Rectal smooth muscle tissue (tissue), 1 donor: ENCODE data around the gene DMAC1.

Experiments
- H3K27ac ChIP-seq: one replicate; pipeline ENCODE4 v1.7.0; 2013; ENCODE audit warnings: low read depth, low read length, inconsistent platforms
- H3K27me3 ChIP-seq: one replicate; pipeline ENCODE4 v1.7.0; 2013; ENCODE audit warnings: low read length; ENCODE audit not compliant: control insufficient read depth, insufficient read depth
- H3K36me3 ChIP-seq: one replicate; pipeline ENCODE4 v1.7.0; 2013; ENCODE audit warnings: low read length; ENCODE audit not compliant: control insufficient read depth, insufficient read depth
- H3K4me1 ChIP-seq: one replicate; pipeline ENCODE4 v1.7.0; 2013; ENCODE audit warnings: low read length; ENCODE audit not compliant: control insufficient read depth, insufficient read depth
- H3K4me3 ChIP-seq: one replicate; pipeline ENCODE4 v1.7.0; 2013; ENCODE audit warnings: low read length
- H3K9ac ChIP-seq: one replicate; pipeline ENCODE4 v1.7.0; 2013; ENCODE audit warnings: low read length

DMAC1 gene, protein sequence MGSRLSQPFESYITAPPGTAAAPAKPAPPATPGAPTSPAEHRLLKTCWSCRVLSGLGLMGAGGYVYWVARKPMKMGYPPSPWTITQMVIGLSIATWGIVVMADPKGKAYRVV

DNA sequence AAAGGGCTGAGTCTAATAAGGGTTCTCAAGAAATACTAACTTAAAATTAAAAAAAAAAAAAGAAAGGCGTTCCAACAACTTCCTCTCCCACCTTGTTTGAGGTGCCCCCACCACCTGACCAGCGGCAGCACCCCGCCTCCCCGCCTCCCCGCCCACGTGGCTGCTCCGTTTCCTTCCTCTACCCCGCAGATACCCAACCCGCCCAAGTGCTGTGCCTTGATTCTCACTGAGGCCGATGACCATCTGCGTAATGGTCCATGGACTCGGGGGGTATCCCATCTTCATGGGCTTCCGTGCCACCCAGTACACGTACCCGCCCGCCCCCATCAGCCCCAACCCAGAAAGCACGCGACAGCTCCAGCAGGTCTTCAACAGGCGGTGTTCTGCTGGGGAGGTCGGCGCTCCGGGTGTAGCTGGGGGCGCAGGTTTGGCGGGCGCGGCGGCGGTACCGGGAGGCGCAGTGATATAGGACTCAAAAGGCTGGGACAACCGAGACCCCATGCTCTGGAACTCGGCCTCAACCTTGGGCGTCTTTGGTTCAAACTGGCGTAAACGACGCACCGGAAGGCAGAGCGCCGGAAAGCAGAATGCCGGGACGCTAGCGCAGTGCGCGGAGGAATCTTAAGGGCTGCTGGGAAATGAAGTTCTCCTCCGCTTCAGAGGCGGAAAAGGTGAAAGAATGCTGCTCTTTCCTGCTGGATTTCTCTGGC lies at the start of gene DMAC1:
TSS of gene DMAC1 (minus strand) at position 545 of the 710 bp plus-strand sequence. CDS start at position 501, 44 bp downstream.
- H3K9ac ChIP-seq, result peak within 1 kb of the TSS; percentile 82
- H3K4me1 ChIP-seq, result peaks cover 8% of the 10 kb centered on the region
- peak within 1 kb of the TSS; percentile 81 for H3K4me3 ChIP-seq
- H3K27ac ChIP-seq, result peak within 1 kb of the TSS; percentile 81
- H3K36me3 ChIP-seq, result peaks cover 3% of the 10 kb centered on the region
- H3K27me3 ChIP-seq, result no peaks in the 10 kb centered on the region

- H3K36me3 ChIP-seq, result no peaks in the 10 kb centered on the region
- no peak overlapping the region for H3K9ac ChIP-seq
- no peak overlapping the region for H3K27ac ChIP-seq
- no peak overlapping the region for H3K4me3 ChIP-seq
- no peaks in the 10 kb centered on the region for H3K4me1 ChIP-seq
- H3K27me3 ChIP-seq, result no peaks in the 10 kb centered on the region
Observed at GRCh38 chr9:7849362-7849761, 49.8 kb upstream of the DMAC1 start.

DNA sequence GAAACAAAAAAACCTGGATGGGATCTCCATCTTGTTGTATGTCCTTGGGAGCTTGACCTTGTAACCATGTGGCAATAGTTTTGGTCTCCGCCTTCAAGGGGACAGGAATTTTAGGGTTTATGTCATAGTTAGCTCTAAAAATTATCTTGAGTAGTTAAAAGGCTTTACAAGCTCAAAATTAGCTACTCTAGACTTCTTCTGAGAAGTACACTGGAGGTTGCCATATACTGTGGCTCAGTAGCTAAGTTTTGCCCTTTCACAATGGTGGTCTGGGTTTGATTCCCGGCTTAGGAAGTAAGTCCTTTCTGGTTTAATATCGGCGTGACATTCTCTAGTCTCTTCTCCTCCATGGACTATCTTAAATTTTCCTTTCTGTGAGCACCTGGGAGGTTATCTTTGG lies 48.9 kb upstream of the DMAC1 start:
- no peak overlapping the region for H3K27ac ChIP-seq
- H3K4me1 ChIP-seq, result no peaks in the 10 kb centered on the region
- H3K36me3 ChIP-seq, result no peaks in the 10 kb centered on the region
- no peaks in the 10 kb centered on the region for H3K27me3 ChIP-seq
- no peak overlapping the region for H3K4me3 ChIP-seq
- H3K9ac ChIP-seq, result no peak overlapping the region

DNA sequence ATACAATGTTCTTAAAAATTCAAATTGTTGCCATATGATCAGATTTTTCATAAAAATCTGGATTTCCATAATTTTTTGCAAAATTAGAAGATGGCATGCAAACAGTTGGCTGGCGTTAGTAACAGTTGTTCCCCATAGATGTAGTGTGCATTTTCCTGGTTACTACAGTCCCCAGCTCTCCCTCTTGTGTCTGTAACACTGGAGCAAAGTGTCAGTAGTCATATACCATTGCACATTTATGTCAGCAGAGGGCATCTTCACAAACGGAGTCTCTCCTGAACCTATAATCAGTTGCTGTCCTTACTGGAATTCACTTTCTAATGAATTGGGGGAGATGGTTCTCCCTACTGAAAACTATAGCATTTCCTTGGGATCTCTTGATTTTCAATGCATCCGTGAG lies 44.7 kb upstream of the DMAC1 start:
- Histone ChIP-seq H3K4me1 (no peaks in the 10 kb centered on the region), H3K9ac (no peak overlapping the region), H3K4me3 (no peak overlapping the region), H3K27ac (no peak overlapping the region), H3K27me3 (no peaks in the 10 kb centered on the region), H3K36me3 (no peaks in the 10 kb centered on the region)

DNA sequence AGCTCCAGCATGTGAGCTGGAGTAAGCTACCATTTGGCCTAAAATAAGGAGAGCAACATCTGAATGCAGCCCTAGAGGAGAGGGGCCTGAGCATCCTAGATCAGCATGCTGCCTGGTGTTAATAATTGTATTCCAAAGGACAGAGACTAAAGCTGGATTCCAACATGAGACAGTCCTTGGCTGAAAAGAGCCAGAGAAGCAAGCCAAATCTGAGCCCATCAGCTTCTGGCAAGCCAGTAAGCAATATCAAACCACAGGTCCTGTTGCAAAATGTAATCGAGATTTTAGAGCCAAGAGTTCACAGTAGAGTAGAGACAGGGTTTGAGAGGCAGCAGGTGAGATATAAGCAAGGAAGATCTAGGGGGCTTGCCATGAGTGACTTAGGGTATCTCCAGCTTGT lies 42.3 kb upstream of the DMAC1 start:
- Histone ChIP-seq H3K27ac (no peak overlapping the region), H3K27me3 (no peaks in the 10 kb centered on the region), H3K36me3 (no peaks in the 10 kb centered on the region), H3K4me1 (no peaks in the 10 kb centered on the region), H3K9ac (no peak overlapping the region), H3K4me3 (no peak overlapping the region)

GRCh38 chr9:7834531-7834930 lies 35.0 kb upstream of the DMAC1 start:
- H3K27me3 ChIP-seq, result no peaks in the 10 kb centered on the region
- no peaks in the 10 kb centered on the region for H3K4me1 ChIP-seq
- H3K4me3 ChIP-seq, result no peak overlapping the region
- no peaks in the 10 kb centered on the region for H3K36me3 ChIP-seq
- no peak overlapping the region for H3K27ac ChIP-seq
- H3K9ac ChIP-seq, result no peak overlapping the region

GRCh38 chr9:7828334-7828733 lies 28.8 kb upstream of the DMAC1 start:
- Histone ChIP-seq H3K4me1 (no peaks in the 10 kb centered on the region), H3K4me3 (no peak overlapping the region), H3K9ac (no peak overlapping the region), H3K36me3 (no peaks in the 10 kb centered on the region), H3K27ac (no peak overlapping the region), H3K27me3 (no peaks in the 10 kb centered on the region)

GRCh38 chr9:7827792-7828191 lies 28.2 kb upstream of the DMAC1 start:
- Histone ChIP-seq H3K4me3 (no peak overlapping the region), H3K27ac (no peak overlapping the region), H3K36me3 (no peaks in the 10 kb centered on the region), H3K4me1 (no peaks in the 10 kb centered on the region), H3K27me3 (no peaks in the 10 kb centered on the region), H3K9ac (no peak overlapping the region)

GRCh38 chr9:7827056-7827455 lies 27.5 kb upstream of the DMAC1 start:
- H3K36me3 ChIP-seq, result no peaks in the 10 kb centered on the region
- no peak overlapping the region for H3K4me3 ChIP-seq
- H3K9ac ChIP-seq, result no peak overlapping the region
- no peak overlapping the region for H3K27ac ChIP-seq
- no peaks in the 10 kb centered on the region for H3K27me3 ChIP-seq
- H3K4me1 ChIP-seq, result no peaks in the 10 kb centered on the region

DNA sequence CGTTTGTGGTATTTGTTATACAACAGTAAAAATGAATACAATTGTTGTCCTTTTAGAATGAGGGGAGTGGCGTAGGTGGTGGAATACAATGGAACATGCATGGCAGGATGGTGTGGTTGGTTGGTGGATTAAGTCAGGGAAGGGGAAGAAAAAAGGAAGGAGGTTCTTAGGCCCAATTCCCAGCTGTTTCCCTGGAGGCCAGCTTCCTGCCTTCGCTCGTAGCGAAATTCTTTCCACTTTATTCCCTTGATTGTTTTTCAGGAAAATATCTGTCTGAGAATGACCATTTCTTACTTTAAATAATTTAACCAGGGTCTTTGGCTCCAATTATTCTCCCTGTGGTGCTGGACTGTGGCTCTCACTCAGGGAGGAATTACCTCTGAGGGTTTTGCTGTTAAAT lies 24.1 kb upstream of the DMAC1 start:
- Histone ChIP-seq H3K4me3 (no peak overlapping the region), H3K27me3 (no peaks in the 10 kb centered on the region), H3K27ac (no peak overlapping the region), H3K36me3 (no peaks in the 10 kb centered on the region), H3K9ac (no peak overlapping the region), H3K4me1 (no peaks in the 10 kb centered on the region)

- Histone ChIP-seq H3K4me1 (no peaks in the 10 kb centered on the region), H3K9ac (no peak overlapping the region), H3K27ac (no peak overlapping the region), H3K27me3 (no peaks in the 10 kb centered on the region), H3K36me3 (no peaks in the 10 kb centered on the region), H3K4me3 (no peak overlapping the region)
Observed at GRCh38 chr9:7819984-7820383, 20.4 kb upstream of the DMAC1 start.

- Histone ChIP-seq H3K27ac (no peak overlapping the region), H3K4me1 (no peaks in the 10 kb centered on the region), H3K36me3 (no peaks in the 10 kb centered on the region), H3K27me3 (no peaks in the 10 kb centered on the region), H3K4me3 (no peak overlapping the region), H3K9ac (no peak overlapping the region)
Observed at GRCh38 chr9:7816021-7816420, 16.4 kb upstream of the DMAC1 start.

- Histone ChIP-seq H3K27me3 (no peaks in the 10 kb centered on the region), H3K27ac (no peak overlapping the region)
Observed at GRCh38 chr9:7813030-7813429, 13.5 kb upstream of the DMAC1 start.

More at GRCh38 chr9:7813030-7813429, 13.5 kb upstream of the DMAC1 start:
- H3K4me1 ChIP-seq, result no peaks in the 10 kb centered on the region
- no peak overlapping the region for H3K9ac ChIP-seq
- H3K4me3 ChIP-seq, result no peak overlapping the region
- H3K36me3 ChIP-seq, result no peaks in the 10 kb centered on the region
